ENCODE data around the gene RGS9.
"Not testable (repeated sequence)": the region's sequence is repeated elsewhere in the genome, so short reads cannot be mapped to it uniquely, and the experiment has no call there.

Gene RGS9

GRCh38 chr17:65116515-65116914 is 20.7 kb upstream of the RGS9 start:
- not testable (repeated sequence) for DNase-seq

GRCh38 chr17:65117384-65118035 is 19.7 kb upstream of the RGS9 start:
- DNase-seq: no peak

GRCh38 chr17:65121368-65121767 is 15.8 kb upstream of the RGS9 start:
- DNase-seq: no peak

DNA sequence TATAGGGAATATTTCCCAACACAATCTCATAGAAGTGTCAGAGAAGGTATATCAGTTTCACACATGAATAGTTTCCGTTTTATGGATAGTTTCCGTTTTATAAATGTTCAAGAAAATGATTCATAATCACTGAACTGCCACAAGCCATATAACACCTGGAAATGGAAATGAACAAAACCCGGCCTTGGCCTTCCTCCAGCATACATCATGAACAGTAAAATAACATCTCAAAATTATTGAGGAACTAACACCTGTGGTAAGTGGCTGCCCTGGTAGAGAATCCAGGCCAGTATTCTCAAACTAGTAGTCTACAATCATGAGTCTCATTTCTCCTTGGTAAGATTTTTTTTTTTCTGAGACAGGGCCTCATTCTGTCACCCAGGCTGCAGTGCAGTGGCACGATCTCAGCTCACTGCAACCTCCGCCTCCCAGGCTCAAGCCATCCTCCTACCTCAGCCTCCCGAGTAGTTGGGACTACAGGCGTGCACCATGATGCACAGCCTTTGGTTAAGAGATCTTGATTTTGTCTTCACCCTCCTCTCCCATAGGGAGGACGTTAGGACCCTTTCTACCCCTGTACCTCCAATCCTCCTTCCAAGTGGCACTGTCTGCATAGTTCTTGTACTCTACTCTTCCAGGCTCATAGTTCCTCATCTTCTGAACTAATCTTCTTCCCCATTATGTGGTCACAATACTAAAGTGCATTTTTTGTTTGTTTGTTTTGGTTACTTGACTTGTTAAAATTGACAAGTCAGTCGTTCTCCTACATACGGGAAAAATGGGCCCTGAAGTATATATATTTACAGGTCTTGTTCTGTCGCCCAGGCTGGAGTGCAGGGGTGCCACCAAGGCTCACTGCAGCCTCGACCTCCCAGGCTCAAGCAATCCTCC is 15.0 kb upstream of the RGS9 start:
- no peak for DNase-seq

DNA sequence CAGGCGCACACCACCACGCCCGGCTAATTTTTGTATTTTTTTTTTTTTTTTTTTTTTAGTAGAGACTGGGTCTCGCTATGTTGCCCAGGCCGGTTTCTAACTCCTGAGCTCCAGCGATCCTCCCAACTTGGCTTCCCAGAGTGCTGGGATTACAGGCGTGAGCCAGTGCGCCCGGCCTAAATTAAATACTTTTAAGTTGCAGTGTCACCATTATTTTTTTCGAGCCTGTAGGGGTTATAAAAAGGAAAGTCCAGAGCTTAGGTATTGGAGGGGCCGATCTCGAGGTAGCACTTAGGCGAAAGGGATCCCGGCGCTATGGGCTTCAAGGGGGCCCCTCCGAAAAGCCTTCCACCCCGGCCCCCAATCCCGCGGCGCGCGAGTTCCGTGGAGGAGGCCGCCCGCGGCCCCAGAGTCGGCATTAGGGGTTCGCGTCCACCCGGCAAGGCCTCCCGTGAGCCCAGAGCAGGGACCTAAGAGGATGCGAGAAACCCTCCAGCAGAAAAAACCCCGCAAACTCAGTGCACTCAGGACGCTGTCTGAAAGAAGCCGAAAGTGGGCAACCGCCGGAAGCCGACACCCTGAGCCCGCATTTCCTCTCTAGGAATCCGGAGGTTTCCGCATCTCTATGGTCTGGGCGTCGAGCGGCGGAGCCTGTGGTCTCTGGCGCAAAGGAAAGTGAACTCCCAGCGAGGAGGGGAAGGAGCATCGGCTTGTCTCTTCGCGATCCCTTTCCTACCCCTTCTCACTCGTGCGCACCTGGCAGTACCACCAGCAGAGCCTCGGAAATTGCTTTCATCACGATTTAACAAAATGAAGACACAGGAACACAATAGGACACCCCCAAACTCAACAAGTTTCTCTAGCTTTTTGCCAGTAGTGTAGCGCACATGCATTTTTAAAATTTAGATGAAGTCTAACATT is 14.1 kb upstream of the RGS9 start:
- peak; percentile 83 for DNase-seq

GRCh38 chr17:65123757-65124675 is 13.2 kb upstream of the RGS9 start:
- DNase-seq: no peak

DNA sequence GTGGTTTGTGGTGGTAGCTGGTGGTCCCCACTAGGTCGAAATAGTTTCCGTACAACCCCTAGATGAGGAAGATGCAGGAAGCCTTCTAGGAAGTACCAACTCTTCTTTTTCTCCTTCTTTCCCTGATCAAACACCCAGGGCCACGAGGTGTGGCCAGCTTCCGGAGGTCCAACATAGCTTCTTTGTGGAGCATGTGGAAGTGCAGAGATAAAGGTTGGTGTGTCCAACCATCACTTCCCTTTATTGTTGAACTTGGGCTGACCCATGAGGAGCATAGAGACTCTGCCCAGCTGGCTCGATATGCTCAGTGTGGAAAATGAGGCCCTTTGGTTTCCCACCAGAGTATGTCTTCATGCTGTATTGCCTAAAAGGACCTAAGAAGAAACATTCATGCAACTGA is 6.3 kb upstream of the RGS9 start:
- no peak for DNase-seq

- no peak for DNase-seq
Measured at GRCh38 chr17:65131240-65131639, 5.9 kb upstream of the RGS9 start.

- DNase-seq: no peak
Measured at GRCh38 chr17:65131946-65132345, 5.2 kb upstream of the RGS9 start.

- no peak for DNase-seq
Measured at GRCh38 chr17:65134035-65134434, 3.1 kb upstream of the RGS9 start.

DNA sequence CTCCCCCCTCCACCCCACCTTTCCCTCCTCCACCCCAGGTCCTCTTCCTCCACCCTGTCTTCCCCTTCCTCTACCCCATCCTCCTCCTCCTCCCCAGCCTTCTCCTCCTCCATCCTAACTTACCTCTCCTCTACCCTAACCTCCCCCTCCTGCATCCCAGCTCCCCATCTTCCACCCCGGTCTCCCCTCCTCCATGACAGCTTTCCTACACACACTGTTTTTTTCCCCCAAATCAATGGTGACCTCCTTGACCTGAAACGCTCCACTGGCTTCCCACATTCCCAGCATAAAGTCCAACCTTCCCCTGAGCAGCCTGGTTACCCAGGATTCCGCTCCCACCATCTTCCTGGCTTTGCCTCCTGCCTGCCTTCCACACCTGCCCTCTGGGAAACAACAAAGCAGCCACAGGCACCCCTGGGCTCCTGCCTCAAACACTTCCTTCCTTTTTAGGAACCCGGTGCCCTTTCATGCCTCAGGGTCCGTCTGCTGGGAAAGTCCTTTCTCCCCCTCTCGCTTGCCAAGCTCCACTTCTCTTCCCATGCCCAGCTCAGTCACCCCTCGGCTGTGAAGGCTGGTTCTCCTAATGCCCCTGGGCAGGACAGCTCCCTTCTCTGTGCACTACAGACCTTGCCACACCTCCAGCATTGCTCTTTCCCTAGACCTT is 2.1 kb downstream of the RGS9 start:
- no peak for DNase-seq

- DNase-seq: no peak
Measured at GRCh38 chr17:65142247-65142646, 5.1 kb downstream of the RGS9 start.

- DNase-seq: no peak
Measured at GRCh38 chr17:65143889-65144604, 6.9 kb downstream of the RGS9 start.

DNA sequence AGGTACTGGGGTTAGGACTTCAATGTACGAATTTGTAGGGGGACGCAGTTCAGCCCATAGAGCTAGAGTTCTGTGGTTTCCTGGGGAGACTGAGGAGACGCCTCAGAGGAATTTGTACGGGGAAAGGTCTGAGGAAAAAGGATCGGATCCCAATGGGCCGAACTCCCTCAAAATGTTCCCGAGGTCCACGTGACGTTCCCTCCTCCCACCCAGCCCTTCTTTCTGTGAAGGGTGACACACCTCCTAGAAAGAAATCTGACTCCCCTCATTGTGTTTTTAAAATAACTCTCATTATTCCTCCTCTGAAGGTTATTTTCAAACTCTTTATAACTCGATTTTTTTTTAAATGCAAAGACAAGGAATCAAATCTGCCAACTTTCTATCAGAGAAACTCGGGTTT is 8.6 kb downstream of the RGS9 start:
- no peak for DNase-seq

DNA sequence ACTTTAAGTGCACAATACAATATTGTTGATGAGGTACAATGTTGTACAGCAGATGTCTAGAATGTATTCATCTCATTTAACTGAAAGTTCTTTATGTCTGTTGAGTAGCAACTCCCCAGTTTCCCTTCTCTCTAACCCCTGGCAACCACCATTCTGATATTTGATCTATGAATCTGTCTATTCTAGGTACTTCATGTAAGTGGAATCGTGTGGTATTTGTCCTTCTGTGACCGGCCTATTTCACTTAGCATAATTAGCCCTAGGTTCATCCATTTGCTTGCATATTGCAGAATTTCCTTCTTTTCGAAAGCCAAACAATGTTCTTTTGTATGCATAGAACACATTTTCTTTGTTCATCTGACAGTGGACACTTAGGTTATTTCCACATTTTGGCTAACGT is 10.8 kb downstream of the RGS9 start:
- DNase-seq: no peak

- DNase-seq: no peak
Measured at GRCh38 chr17:65154770-65155589, 17.8 kb downstream of the RGS9 start.

- DNase-seq: no peak
Measured at GRCh38 chr17:65155622-65156021, 18.5 kb downstream of the RGS9 start.

DNA sequence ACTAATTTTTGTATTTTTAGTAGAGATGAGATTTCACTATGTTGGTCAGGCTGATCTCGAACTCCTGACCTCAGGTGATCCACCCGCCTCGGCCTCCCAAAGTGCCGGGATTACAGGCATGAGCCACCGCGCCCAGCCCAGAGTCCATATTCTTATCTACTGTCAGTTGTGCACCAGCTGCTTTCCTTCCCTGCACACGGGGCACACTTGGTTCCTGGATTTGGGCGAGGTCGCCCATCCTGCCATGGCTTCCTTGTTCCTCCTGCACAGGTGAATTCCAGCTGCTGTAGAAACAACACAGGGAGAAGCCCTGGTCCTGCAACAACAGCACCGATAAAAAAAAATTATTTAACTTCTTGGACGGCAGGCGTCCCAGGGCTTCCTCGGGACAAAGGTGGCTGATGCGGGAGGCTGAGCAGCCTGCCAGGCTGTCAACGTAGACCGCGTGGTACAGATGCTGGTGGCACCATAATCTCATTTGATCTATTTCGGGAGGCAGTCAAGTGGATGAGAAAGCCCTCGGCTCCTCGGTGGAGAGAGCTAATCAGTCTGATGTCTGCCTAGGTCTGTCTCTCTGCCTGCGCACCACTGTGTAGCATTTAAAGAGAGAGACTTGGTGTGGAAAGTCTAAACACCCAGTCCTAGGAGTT is 19.1 kb downstream of the RGS9 start:
- DNase-seq: no peak

DNA sequence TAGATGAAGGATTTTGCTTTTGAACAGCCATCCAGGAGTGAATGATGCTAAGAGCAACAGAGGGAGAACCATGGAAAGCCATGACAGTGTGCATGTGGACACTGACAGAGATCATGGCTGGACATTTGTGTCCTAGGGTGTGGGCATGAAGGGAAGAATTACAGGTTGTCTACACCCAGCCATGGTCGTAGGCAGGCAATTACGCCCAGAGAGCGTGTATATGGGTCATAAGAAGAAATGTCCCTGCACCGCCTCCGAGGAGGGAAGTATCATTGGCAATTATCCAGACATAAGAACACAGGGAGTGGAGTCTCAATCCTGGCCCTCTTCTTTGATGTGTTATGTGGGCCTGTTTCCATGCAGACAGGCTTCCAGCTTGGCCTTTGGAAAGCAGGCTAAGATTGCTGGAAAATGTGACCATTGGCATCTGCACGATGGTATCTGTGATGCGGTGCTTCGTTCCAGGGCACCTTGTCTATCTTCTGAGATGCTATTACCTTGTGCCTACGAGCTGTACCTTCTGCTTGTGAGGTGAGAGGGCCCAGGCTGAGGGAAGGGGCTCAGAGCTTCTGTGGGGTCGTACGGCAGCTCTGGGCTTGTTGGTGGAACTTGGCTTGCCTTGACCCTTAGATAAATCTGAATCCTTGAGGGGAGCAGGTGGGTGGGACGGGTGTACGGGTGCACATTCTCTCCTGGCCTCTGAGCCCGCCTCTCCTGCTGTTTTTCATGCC is 19.8 kb downstream of the RGS9 start:
- no peak for DNase-seq
